GM10266 (cell line): ENCODE data around the gene DHX32.
"Not testable (repeated sequence)": the region's sequence is repeated elsewhere in the genome, so short reads cannot be mapped to it uniquely, and the experiment has no call there.

Experiments
- DNase-seq: peaks from one replicate; pipeline ENCODE4 v3.0.0; 2012; ENCODE audit errors: extremely low spot score
- TF ChIP-seq, protein P1 (sequence below): IDR thresholded peaks from 2 replicates; pipeline ENCODE4 v1.5.1; 2012; ENCODE audit warnings: mild to moderate bottlenecking, low read depth; ENCODE audit not compliant: control insufficient read depth, insufficient read depth; ENCODE audit errors: missing control alignments

DHX32 gene

DNA sequence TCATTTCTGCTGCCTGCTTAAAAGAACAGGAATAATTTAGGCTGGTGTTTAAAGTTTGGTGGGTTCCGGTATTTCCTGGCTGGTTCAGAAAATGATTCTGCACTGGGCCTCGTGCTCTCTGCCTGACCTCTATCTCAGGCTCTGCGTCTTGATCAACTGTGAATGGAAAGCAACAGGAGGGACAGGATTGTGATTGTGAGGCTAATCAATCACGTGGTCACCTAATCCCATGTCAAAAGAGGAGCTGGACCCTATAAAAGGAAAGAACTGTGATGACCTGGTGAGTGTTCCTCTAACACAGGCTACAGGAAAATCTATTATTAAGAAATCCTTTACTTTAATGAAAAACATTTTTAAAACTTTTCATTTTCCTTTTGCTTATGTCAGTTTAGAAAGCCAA is at the start of gene DHX32:
Gene DHX32, minus strand, starts transcription at position 101 of the 400 bp plus-strand sequence. CDS start 468 bp downstream, outside the sequence.
- no peak for DNase-seq
- TF ChIP-seq, protein P1, sequence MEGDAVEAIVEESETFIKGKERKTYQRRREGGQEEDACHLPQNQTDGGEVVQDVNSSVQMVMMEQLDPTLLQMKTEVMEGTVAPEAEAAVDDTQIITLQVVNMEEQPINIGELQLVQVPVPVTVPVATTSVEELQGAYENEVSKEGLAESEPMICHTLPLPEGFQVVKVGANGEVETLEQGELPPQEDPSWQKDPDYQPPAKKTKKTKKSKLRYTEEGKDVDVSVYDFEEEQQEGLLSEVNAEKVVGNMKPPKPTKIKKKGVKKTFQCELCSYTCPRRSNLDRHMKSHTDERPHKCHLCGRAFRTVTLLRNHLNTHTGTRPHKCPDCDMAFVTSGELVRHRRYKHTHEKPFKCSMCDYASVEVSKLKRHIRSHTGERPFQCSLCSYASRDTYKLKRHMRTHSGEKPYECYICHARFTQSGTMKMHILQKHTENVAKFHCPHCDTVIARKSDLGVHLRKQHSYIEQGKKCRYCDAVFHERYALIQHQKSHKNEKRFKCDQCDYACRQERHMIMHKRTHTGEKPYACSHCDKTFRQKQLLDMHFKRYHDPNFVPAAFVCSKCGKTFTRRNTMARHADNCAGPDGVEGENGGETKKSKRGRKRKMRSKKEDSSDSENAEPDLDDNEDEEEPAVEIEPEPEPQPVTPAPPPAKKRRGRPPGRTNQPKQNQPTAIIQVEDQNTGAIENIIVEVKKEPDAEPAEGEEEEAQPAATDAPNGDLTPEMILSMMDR, result no peak

- TF ChIP-seq, protein P1, result no peak
- DNase-seq, result no peak
These were observed 48.5 kb upstream of the DHX32 start for GRCh38 chr10:125929618-125930017.

DNA sequence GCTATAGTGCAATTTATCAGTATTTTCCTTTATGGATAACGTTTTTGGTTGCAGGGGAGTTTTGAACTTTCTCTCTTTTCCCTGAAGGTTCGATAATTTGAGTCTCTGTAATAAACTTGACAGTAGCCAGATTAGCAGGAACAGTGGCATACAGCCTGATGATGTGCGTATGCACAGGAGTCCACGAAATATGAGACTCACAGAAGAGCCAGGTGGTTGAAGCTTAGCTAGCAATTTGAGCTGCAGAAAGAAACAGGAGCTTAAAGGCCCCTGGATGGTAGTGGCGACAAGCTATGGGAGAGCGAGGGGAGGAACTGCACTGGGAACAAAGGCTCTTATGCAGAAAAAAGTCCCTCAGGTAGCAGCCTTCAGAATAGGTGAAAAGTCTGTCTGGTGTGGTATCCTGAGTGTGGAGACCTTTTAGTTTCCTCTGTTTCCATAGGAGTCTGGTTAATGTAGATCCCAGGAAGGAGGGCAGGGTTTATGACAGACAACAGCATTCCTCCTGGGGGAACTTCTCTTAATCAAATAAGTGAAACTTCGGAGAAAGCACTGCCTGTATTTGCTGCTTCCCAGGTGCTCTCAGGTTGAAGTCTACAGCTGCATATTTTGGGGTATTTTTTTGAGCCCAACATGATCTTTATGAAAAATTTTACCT is 48.0 kb upstream of the DHX32 start:
- DNase-seq, result no peak
- TF ChIP-seq, protein P1, result no peak

DNA sequence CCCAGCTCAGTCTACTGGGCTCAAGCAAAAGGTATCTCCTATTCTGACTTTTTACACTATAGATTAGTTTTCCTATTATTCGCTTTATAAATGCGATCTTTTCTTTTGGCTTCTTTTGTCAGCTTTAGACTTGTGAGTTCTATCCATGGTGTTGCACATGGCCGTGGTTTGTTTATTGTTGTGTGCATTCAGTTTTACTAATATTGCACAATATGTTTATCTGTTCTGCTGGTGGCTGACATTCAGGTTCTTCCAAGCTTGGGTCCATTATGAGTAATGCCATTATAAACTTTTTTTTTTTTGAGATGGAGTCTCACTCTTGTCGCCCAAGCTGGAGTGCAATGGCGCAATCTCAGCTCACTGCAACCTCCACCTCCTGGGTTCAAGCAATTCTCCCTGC is 46.2 kb upstream of the DHX32 start:
- DNase-seq, result not testable (repeated sequence)

DNA sequence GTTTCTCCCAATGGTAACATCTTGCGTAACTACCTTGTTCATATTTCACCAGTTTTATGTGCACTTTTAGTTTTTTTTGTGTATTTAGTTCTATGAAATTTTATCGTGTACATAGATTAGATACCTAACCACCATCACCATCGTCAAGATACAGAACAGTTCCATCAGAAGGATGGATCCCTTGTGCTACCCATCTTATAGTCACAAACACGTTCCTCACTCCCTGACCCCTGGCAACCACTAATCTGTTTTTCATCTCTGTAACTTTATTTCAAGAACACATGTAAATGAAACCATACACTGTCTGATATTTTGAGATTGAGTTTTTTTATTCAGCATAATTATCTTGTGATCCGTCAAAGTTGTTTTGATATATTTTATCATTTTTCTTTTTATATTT is 45.2 kb upstream of the DHX32 start:
- DNase-seq, result no peak

GRCh38 chr10:125925262-125925834 is 44.3 kb upstream of the DHX32 start:
- TF ChIP-seq, protein P1, result no peak
- DNase-seq, result no peak

More for the DNA sequence above, 45.2 kb upstream of the DHX32 start:
- TF ChIP-seq, protein P1, result no peak

- not testable (repeated sequence) for DNase-seq
These were observed 40.7 kb upstream of the DHX32 start for GRCh38 chr10:125921643-125922306.

GRCh38 chr10:125917704-125918361 is 36.7 kb upstream of the DHX32 start:
- DNase-seq, result not testable (repeated sequence)

DNA sequence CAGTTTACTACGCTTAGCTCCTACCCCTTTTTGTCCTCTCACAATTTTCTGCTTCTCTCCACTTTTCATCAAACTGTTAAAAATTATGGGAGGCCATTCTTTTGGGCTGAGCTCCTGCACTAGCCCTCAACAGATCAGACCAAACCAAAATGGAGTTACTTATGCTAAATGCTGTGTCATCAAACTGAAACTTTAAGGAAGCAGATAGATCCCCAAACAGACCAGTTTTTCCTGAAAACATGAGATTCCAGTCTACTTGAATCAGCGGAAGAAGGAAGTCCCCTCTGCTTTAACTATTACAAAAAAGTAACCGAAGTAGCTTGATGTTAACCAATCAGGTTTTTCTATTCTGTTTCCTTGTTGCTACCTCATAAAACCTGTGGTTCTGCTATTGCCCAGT is 35.9 kb upstream of the DHX32 start:
- TF ChIP-seq, protein P1, result no peak
- no peak for DNase-seq

DNA sequence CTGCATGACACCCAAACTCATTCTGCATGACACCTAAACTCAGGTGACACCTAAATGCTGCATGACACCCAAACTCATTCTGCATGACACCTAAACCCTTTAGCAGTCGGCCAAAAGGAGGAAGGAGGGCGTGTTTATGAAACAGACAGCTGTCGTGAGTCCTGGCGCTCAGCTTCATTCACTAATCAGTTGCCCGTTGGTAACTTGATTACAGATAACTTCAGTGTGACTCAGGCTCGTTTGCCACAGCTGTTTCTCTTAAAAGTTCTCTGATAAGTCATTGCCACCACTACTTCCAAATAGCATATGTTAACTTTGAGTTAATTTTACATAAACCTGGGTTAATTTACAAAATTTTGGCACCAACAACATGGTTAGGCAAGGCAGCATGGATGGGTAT is 32.2 kb upstream of the DHX32 start:
- DNase-seq, result not testable (repeated sequence)
